ENCODE data around the gene ZACN.

The ZACN gene

GRCh38 chr17:76085066-76085730 lies 6.2 kb downstream of the ZACN start:
- no peaks in the 10 kb centered on the region for H3K9me3 ChIP-seq (ENCODE audit: control insufficient read depth, insufficient read depth, low read depth, low read length)
- H3K9ac ChIP-seq (ENCODE audit: low read length): no peak overlapping the region
- peaks cover 82% of the 10 kb centered on the region for H3K36me3 ChIP-seq (ENCODE audit: control insufficient read depth, insufficient read depth, low read length)
- peaks cover under 1% of the 10 kb centered on the region; the same call in 1 of the 2 replicates for H3K27me3 ChIP-seq (ENCODE audit: control insufficient read depth, insufficient read depth, low read length)
- no peak overlapping the region for H3K27ac ChIP-seq (ENCODE audit: low read depth, low read length)
- H3K4me3 ChIP-seq (ENCODE audit: low read depth, low read length): no peak overlapping the region
- H3K4me1 ChIP-seq (ENCODE audit: control insufficient read depth, insufficient read depth, low read length): peaks cover 7% of the 10 kb centered on the region

GRCh38 chr17:76085731-76086366 lies 6.9 kb downstream of the ZACN start:
- Histone ChIP-seq H3K9me3 (ENCODE audit: control insufficient read depth, insufficient read depth, low read depth, low read length) (no peaks in the 10 kb centered on the region), H3K36me3 (ENCODE audit: control insufficient read depth, insufficient read depth, low read length) (peaks cover 89% of the 10 kb centered on the region)

GRCh38 chr17:76086384-76086783 lies 7.4 kb downstream of the ZACN start:
- Histone ChIP-seq H3K27ac (ENCODE audit: low read depth, low read length) (no peak overlapping the region), H3K4me1 (ENCODE audit: control insufficient read depth, insufficient read depth, low read length) (no peaks in the 10 kb centered on the region), H3K9ac (ENCODE audit: low read length) (no peak overlapping the region), H3K4me3 (ENCODE audit: low read depth, low read length) (no peak overlapping the region), H3K36me3 (ENCODE audit: control insufficient read depth, insufficient read depth, low read length) (peaks cover 94% of the 10 kb centered on the region), H3K9me3 (ENCODE audit: control insufficient read depth, insufficient read depth, low read depth, low read length) (no peaks in the 10 kb centered on the region), H3K27me3 (ENCODE audit: control insufficient read depth, insufficient read depth, low read length) (no peaks in the 10 kb centered on the region)

More at GRCh38 chr17:76085731-76086366, 6.9 kb downstream of the ZACN start:
- Histone ChIP-seq H3K27me3 (ENCODE audit: control insufficient read depth, insufficient read depth, low read length) (no peaks in the 10 kb centered on the region), H3K9ac (ENCODE audit: low read length) (no peak overlapping the region), H3K27ac (ENCODE audit: low read depth, low read length) (no peak overlapping the region), H3K4me1 (ENCODE audit: control insufficient read depth, insufficient read depth, low read length) (no peaks in the 10 kb centered on the region; the same call in 1 of the 2 replicates), H3K4me3 (ENCODE audit: low read depth, low read length) (no peak overlapping the region)

GRCh38 chr17:76087531-76087930 lies 8.5 kb downstream of the ZACN start:
- H3K9ac ChIP-seq (ENCODE audit: low read length): no peak overlapping the region
- H3K4me1 ChIP-seq (ENCODE audit: control insufficient read depth, insufficient read depth, low read length): no peaks in the 10 kb centered on the region
- no peak overlapping the region for H3K27ac ChIP-seq (ENCODE audit: low read depth, low read length)
- H3K36me3 ChIP-seq (ENCODE audit: control insufficient read depth, insufficient read depth, low read length): peaks cover 95% of the 10 kb centered on the region
- no peaks in the 10 kb centered on the region for H3K9me3 ChIP-seq (ENCODE audit: control insufficient read depth, insufficient read depth, low read depth, low read length)
- H3K27me3 ChIP-seq (ENCODE audit: control insufficient read depth, insufficient read depth, low read length): no peaks in the 10 kb centered on the region
- no peak overlapping the region for H3K4me3 ChIP-seq (ENCODE audit: low read depth, low read length)

- peaks cover 95% of the 10 kb centered on the region for H3K36me3 ChIP-seq (ENCODE audit: control insufficient read depth, insufficient read depth, low read length)
Observed at GRCh38 chr17:76088041-76088867, 9.3 kb downstream of the ZACN start.

GRCh38 chr17:76088868-76089576 lies 10.0 kb downstream of the ZACN start:
- H3K36me3 ChIP-seq (ENCODE audit: control insufficient read depth, insufficient read depth, low read length): peaks cover 95% of the 10 kb centered on the region
- H3K9ac ChIP-seq (ENCODE audit: low read length): no peak overlapping the region
- H3K27ac ChIP-seq (ENCODE audit: low read depth, low read length): no peak overlapping the region
- H3K9me3 ChIP-seq (ENCODE audit: control insufficient read depth, insufficient read depth, low read depth, low read length): no peaks in the 10 kb centered on the region
- H3K4me3 ChIP-seq (ENCODE audit: low read depth, low read length): no peak overlapping the region
- H3K4me1 ChIP-seq (ENCODE audit: control insufficient read depth, insufficient read depth, low read length): no peaks in the 10 kb centered on the region
- no peaks in the 10 kb centered on the region for H3K27me3 ChIP-seq (ENCODE audit: control insufficient read depth, insufficient read depth, low read length)

More at GRCh38 chr17:76088041-76088867, 9.3 kb downstream of the ZACN start:
- Histone ChIP-seq H3K27ac (ENCODE audit: low read depth, low read length) (no peak overlapping the region), H3K9ac (ENCODE audit: low read length) (no peak overlapping the region), H3K4me3 (ENCODE audit: low read depth, low read length) (no peak overlapping the region), H3K4me1 (ENCODE audit: control insufficient read depth, insufficient read depth, low read length) (no peaks in the 10 kb centered on the region), H3K27me3 (ENCODE audit: control insufficient read depth, insufficient read depth, low read length) (no peaks in the 10 kb centered on the region), H3K9me3 (ENCODE audit: control insufficient read depth, insufficient read depth, low read depth, low read length) (no peaks in the 10 kb centered on the region)

- Histone ChIP-seq H3K9ac (ENCODE audit: low read length) (no peak overlapping the region), H3K27me3 (ENCODE audit: control insufficient read depth, insufficient read depth, low read length) (no peaks in the 10 kb centered on the region), H3K27ac (ENCODE audit: low read depth, low read length) (no peak overlapping the region), H3K4me3 (ENCODE audit: low read depth, low read length) (no peak overlapping the region), H3K4me1 (ENCODE audit: control insufficient read depth, insufficient read depth, low read length) (no peaks in the 10 kb centered on the region), H3K36me3 (ENCODE audit: control insufficient read depth, insufficient read depth, low read length) (peaks cover 95% of the 10 kb centered on the region), H3K9me3 (ENCODE audit: control insufficient read depth, insufficient read depth, low read depth, low read length) (no peaks in the 10 kb centered on the region)
Observed at GRCh38 chr17:76089680-76090516, 10.9 kb downstream of the ZACN start.

- Histone ChIP-seq H3K27ac (ENCODE audit: low read depth, low read length) (no peak overlapping the region), H3K4me3 (ENCODE audit: low read depth, low read length) (no peak overlapping the region), H3K4me1 (ENCODE audit: control insufficient read depth, insufficient read depth, low read length) (no peaks in the 10 kb centered on the region), H3K9ac (ENCODE audit: low read length) (no peak overlapping the region), H3K27me3 (ENCODE audit: control insufficient read depth, insufficient read depth, low read length) (no peaks in the 10 kb centered on the region), H3K9me3 (ENCODE audit: control insufficient read depth, insufficient read depth, low read depth, low read length) (no peaks in the 10 kb centered on the region), H3K36me3 (ENCODE audit: control insufficient read depth, insufficient read depth, low read length) (peaks cover 91% of the 10 kb centered on the region)
Observed at GRCh38 chr17:76090517-76091129, 11.6 kb downstream of the ZACN start.

- Histone ChIP-seq H3K36me3 (ENCODE audit: control insufficient read depth, insufficient read depth, low read length) (peaks cover 87% of the 10 kb centered on the region), H3K27me3 (ENCODE audit: control insufficient read depth, insufficient read depth, low read length) (no peaks in the 10 kb centered on the region), H3K27ac (ENCODE audit: low read depth, low read length) (no peak overlapping the region), H3K9me3 (ENCODE audit: control insufficient read depth, insufficient read depth, low read depth, low read length) (no peaks in the 10 kb centered on the region), H3K9ac (ENCODE audit: low read length) (no peak overlapping the region), H3K4me1 (ENCODE audit: control insufficient read depth, insufficient read depth, low read length) (no peaks in the 10 kb centered on the region), H3K4me3 (ENCODE audit: low read depth, low read length) (no peak overlapping the region)
Observed at GRCh38 chr17:76091526-76092286, 12.7 kb downstream of the ZACN start.
